ENCODE results near the gene CUX1.
A peak's percentile ranks its signal among the peaks of the same experiment; 100 is the strongest.
"Not testable (repeated sequence)": the region's sequence is repeated elsewhere in the genome, so short reads cannot be mapped to it uniquely, and the experiment has no call there.

Gene CUX1

GRCh38 chr7:101792682-101793071 is 24.7 kb upstream of the CUX1 start:
- DNase-seq (ENCODE audit: low read depth in 1 of 2, low spot score in 1 of 2) = not testable (repeated sequence)

- no peak for DNase-seq (ENCODE audit: low read depth in 1 of 2, low spot score in 1 of 2)
Measured at GRCh38 chr7:101795461-101795860, 22.0 kb upstream of the CUX1 start.

GRCh38 chr7:101798173-101798572 is 19.3 kb upstream of the CUX1 start:
- DNase-seq (ENCODE audit: low read depth in 1 of 2, low spot score in 1 of 2) = not testable (repeated sequence)

- no peak for DNase-seq (ENCODE audit: low read depth in 1 of 2, low spot score in 1 of 2)
Measured at GRCh38 chr7:101803203-101804087, 14.0 kb upstream of the CUX1 start.

DNA sequence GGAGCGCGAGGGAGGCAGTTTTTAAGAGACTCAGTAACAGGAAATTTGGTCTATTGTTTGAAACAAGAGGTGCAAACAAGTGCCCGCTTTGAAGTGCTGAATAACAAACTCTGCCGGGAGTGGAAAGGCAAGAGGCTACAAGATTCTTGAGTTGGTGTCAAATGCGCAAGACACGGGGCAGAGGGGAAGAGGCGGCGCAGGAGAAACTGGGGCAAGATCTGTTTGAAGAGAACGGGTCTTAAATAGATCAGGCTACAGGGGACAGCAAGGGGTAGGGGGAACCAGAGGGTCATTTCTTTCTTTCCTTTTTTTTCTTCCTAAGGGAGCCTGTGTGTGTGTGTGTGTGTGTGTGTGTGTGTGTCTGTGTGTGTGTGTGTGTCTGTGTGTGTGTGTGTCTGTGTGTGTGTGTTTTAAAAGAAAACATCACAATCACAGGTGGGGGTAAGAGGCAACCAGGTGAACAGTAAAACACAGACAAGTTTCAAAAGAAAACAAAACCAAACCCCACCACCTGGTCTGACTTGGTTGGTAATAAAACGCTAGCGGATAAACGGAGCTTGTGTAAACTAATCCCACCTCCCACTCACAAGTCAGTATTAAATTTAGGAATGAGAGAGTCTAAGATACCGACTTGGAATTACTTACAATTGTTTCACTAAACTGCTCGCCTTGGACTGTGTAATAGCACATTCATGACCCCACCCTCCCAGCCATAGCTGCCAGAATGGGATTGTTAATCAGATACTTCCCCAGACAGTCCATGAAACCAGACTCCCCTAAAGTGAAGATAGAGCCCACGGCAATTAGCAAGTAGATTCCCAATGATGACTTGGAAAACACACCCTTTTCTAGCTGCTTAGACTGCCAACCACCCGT is 13.1 kb upstream of the CUX1 start:
- no peak for DNase-seq (ENCODE audit: low read depth in 1 of 2, low spot score in 1 of 2)

GRCh38 chr7:101804967-101805366 is 12.5 kb upstream of the CUX1 start:
- DNase-seq (ENCODE audit: low read depth in 1 of 2, low spot score in 1 of 2) = no peak

DNA sequence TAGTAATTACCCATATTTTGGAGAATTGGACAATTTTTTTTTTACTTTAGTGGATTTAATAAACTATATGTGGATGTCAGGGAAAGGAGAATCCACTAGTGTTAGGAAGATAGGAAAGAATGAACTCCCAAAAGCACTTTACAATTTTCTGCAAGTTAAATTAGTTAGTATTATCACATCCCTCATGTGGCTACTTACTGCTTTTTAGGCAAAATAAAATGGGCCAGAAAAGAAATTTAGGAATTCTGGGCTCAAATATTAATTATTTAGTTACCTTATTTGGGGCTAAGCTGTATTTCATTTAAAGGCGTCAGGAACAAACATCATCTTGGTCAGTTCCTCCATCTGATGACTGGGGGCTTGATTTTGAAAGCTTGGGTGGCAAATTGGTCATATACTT is 4.8 kb upstream of the CUX1 start:
- no peak for DNase-seq (ENCODE audit: low read depth in 1 of 2, low spot score in 1 of 2)

- no peak for DNase-seq (ENCODE audit: low read depth in 1 of 2, low spot score in 1 of 2)
Measured at GRCh38 chr7:101813402-101814019, 3.9 kb upstream of the CUX1 start.

DNA sequence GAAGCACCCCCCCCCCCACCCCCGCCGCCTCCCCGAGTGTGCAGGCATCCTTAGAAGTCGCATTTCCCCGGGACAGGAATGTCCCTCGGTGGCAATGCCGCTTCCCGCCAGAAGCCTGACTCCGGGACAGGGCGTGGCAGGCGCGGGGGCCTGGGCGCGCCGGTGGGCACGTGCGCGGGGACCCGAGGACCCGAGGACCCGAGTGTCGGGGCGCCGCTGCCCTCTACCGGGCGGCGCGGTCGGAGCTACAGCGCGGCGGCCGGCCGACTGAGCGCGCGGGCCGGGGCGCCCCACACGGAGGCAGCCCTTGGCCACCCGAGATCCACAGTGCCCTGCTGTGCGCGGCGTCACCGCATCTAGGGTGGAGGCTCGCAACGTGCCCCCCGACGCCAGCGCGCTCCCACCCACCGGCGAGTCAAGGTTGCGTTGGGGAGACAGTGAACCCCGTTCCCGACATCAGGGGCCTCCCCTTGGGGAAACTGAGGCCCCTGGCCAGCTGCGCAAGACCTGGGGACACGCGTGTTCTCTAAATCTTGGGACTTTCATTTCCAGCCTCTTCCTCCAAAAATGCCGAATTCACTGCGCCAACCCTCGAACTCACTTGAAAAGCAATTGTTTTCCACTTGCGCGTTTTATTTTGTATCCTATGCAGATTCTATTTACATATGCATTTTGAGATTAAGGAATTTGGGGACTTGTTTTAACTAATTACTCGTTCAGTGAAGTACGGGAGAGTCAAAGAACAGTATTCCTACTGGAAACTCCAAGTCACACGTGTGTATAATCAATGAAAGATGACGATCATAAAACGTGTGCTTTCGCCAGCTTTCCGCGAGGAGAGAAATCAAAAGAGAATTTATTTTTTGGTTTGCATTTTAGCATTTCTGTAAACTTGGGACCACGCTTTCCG is 3.1 kb upstream of the CUX1 start:
- DNase-seq (ENCODE audit: low read depth in 1 of 2, low spot score in 1 of 2) = peak; percentile 17 to 48

- DNase-seq (ENCODE audit: low read depth in 1 of 2, low spot score in 1 of 2) = peak; percentile 49 to 59
Measured at GRCh38 chr7:101814991-101815825, 2.2 kb upstream of the CUX1 start.

DNA sequence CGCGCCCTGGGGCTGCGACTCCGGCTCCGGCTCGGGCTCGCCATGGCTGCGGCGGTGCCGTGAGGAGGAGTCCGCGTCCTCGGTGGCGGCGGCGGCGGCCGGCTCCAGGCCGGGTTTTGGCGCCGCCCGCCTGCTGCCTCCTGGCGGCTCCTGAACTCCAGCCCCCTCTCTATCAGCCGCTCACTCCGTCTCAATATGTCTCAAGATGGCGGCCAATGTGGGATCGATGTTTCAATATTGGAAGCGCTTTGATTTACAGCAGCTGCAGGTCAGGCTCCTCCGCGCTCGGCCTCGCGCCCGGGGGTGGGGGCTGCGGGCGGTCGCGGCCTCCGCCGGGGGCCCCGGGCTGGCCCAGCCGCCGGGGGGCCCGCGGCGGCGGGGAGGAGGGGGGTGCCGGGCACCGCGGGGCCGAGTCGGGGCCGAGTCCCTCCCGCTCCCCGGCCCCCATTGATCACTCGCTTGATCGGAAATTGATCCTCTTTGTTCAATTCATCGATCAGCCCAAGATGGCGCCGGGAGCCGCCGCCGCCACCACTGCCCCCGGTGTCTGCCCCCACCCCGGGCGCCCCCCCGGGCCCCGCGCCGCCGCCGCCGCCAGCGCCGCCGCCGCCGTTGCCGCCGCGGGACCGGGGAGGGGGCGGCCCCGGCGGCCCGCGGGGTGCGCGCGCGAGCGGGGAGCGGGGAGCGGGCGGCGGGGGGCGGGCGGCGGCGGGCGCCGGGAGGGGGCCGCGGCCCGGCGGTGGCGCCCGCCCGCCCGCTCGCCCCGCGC is 1.4 kb upstream of the CUX1 start:
- peak; percentile 40 to 59 for DNase-seq (ENCODE audit: low read depth in 1 of 2, low spot score in 1 of 2)

DNA sequence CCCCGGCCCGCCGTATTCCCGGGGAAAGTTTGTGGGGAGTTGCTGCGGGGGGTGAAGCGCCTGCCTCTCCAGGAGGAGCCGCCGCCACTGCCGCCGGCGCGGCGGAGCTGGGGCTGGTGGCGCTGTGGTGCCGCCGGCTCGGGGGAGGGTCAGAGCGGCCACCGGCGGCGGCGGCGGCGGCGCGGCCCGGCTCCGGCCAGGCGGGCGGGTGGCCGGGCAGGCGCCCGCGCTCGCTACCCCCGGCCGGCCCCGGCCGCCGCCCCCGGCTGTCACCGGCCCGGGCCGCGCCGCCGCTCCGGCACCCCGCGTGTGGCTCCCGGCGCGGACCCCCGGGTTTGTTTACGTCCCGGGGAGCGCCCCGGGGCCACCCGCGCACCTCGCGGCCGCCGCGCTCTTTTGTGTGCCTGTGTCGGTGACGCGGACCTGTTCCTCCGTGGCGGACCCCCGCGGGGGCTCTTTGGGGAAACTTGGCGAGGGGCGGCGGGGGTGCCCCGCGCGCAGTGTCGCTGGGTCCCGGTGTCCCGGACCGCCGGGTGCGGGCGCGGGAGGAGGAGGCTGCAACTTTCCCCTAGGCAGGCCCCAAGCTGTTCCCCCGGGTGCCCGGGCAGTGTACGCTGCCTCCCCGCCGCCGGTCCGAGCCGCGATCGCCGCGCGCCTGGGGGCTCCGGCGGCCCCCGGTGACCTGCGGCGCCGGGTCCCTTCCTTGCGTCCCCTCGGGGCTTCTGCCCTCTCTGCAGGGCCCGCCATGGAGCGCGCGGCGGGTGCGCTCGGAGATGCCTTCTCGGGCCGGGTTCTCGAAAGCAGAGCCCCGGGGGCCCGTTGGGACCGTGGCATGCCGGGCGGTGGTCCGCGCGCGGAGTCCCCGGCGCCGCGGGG is 593 bp upstream of the CUX1 start:
- DNase-seq (ENCODE audit: low read depth in 1 of 2, low spot score in 1 of 2) = peak in 1 of 2 donors; percentile 16

DNA sequence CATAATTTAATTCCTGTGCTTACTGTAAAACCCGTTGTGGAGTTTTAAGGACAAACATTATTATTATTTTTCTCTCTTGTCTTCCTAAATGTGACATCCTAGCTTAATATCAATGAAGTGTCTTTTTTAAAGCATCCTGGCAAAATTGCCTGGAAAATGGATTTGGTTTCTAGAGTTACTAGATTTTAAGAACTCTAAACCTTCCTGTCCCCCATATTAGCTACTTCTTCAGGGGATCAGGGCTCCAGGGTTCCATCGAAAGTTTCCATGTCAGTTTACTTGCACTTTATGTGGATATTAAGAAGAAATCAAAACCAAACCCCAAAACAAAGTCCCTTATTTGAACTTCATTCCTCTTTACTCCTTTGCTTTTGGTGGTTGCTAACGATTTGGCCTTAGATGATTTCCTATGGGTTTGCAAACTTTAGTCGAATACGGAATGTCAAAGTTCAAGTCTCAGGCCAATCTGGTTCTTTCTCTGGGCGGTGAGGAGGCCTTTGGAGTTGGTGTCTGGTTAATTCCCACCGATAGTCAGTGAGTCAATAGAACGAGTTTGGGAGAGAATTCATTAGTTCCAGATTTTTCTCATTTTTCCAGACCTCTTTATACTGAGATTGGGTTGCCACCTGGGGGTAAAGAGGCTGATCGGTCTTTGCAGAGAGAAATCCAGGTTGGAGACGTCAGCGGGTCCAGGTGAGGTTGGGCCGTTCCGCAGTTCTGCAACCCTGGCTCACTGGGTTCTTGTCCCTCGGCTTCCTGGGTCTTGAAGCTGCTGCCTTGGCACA is 1.1 kb downstream of the CUX1 start:
- DNase-seq (ENCODE audit: low read depth in 1 of 2, low spot score in 1 of 2) = no peak

DNA sequence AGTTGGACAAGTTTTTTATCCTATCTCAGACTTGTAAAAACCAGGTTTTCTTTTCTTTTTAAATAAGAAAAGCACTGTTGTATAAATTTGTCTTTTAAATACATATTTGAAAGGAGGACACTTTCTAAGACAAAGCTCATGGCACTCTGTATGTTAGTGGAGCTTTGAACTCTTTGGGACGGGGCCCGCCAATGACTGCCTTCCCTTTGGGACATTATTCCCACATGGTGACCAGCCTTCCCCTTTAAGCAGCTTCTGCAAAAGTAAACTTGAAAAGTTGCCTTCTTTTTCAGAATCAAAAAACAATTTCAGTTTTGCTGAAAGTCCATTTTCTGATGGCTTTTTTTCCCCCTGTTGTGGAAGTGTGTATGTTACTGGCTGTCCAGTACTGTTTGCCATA is 1.8 kb downstream of the CUX1 start:
- no peak for DNase-seq (ENCODE audit: low read depth in 1 of 2, low spot score in 1 of 2)

- DNase-seq (ENCODE audit: low read depth in 1 of 2, low spot score in 1 of 2) = no peak
Measured at GRCh38 chr7:101819913-101820522, 2.6 kb downstream of the CUX1 start.

GRCh38 chr7:101820703-101821102 is 3.3 kb downstream of the CUX1 start:
- DNase-seq (ENCODE audit: low read depth in 1 of 2, low spot score in 1 of 2) = no peak

GRCh38 chr7:101822632-101823031 is 5.2 kb downstream of the CUX1 start:
- DNase-seq (ENCODE audit: low read depth in 1 of 2, low spot score in 1 of 2) = not testable (repeated sequence)

All from stimulated activated CD4-positive, alpha-beta T cell treated with anti-CD3 and anti-CD28 coated beads, Interleukin-15, amount 100 ng/mL, for 1 hour (primary cell).